Measurements from ENCODE around the gene ALDH3B1. TPM values are rescaled to one million over a fixed set of nuclear protein-coding genes. Genes with fewer than 3 reads are reported as not detected.
"Not testable (repeated sequence)": the region's sequence is repeated elsewhere in the genome, so short reads cannot be mapped to it uniquely, and the experiment has no call there.

ALDH3B1 gene
- total and polyA plus RNA-seq, 2 of the 4 experiments (the other 2 are of a cell fraction): 11.8 to 22.8 TPM

DNA sequence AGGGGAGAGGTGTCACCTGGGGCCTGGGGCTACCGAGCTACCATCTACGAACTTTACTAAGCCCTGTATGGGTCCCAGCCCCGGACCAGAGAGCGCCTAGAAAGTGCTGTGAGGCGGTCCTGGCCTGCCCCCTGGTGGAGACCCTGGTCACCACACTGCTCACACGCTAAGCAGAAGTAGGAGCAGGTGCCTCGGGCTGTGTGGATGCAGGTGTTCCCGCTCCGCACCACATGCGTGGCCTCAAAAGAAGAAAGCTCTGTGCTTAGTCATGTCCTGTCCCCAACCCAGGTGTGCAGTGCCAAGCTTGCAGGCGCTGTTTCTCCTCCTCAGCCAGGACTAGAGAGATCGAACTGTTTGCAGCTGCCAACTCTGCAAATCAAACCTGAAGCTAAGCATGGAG, 16.3 kb upstream of the ALDH3B1 start:
- intact Hi-C loops (cut with micrococcal nuclease); H4K91ac ChIP-seq (ENCODE audit: insufficient read depth, low read depth, low read length); H3K9me3 ChIP-seq (ENCODE audit: control insufficient read depth, insufficient read depth, low read length); H3K56ac ChIP-seq (ENCODE audit: extremely low read depth, insufficient read depth, low read length); H2AK5ac ChIP-seq (ENCODE audit: low read depth, low read length); H3K14ac ChIP-seq (replicated peaks; ENCODE audit: low read depth, low read length); H2BK120ac ChIP-seq (ENCODE audit: low read depth, low read length); H2BK15ac ChIP-seq (ENCODE audit: low read depth, low read length); H3K27me3 ChIP-seq (ENCODE audit: control insufficient read depth, insufficient read depth, low read length); POLR2A ChIA-PET (ENCODE audit: unreplicated experiment); H4K20me1 ChIP-seq (ENCODE audit: insufficient read depth, low read length); ATAC-seq (ENCODE audit: low read depth); H3K79me1 ChIP-seq (ENCODE audit: low read depth in 1 of 2, low read length in 2 of 2); in situ Hi-C loops (cut with MboI; ENCODE audit: low sequenced_read_pairs); H3K27ac ChIP-seq (ENCODE audit: insufficient read depth, low read length); dilution Hi-C loops (cut with HindIII; ENCODE audit: low sequenced_read_pairs, unreplicated experiment); H4K8ac ChIP-seq (ENCODE audit: low read depth in 2 of 2, low read length in 2 of 2); H2AK9ac ChIP-seq (replicated peaks; ENCODE audit: low read depth, low read length, poor library complexity); H2BK20ac ChIP-seq (ENCODE audit: low read depth, low read length); H3K4me2 ChIP-seq (ENCODE audit: low read depth, low read length); H2BK5ac ChIP-seq (ENCODE audit: low read depth, low read length, poor library complexity, severe bottlenecking); DNase-seq; H3K36me3 ChIP-seq (ENCODE audit: control insufficient read depth, insufficient read depth, low read length); H3K23ac ChIP-seq (ENCODE audit: low read depth, low read length); H4K5ac ChIP-seq (ENCODE audit: low read depth, low read length); BruUV-seq (replicated peaks); H3K4ac ChIP-seq (ENCODE audit: low read depth, low read length); H3K9me1 ChIP-seq (ENCODE audit: insufficient read depth, low read length); H3K18ac ChIP-seq (ENCODE audit: low read depth, low read length); H3K9ac ChIP-seq (ENCODE audit: low read depth, low read length); H2AFZ ChIP-seq (replicated peaks; ENCODE audit: low read length, poor library complexity); H3K4me1 ChIP-seq (ENCODE audit: control insufficient read depth, insufficient read depth, low read length); H3K4me3 ChIP-seq (ENCODE audit: insufficient read depth, low read depth, low read length): not testable (repeated sequence)
- WGBS, 2 experiments (ENCODE audit: extremely low coverage in 2 of 2, insufficient read length in 1 of 2): no CpG with 5 or more reads among the region's 12 CpGs
- peak; percentile 40 for TF ChIP-seq RAD21 (IDR thresholded peaks at IDR 0.05; ENCODE audit: low read length)
- TF ChIP-seq, protein P1, sequence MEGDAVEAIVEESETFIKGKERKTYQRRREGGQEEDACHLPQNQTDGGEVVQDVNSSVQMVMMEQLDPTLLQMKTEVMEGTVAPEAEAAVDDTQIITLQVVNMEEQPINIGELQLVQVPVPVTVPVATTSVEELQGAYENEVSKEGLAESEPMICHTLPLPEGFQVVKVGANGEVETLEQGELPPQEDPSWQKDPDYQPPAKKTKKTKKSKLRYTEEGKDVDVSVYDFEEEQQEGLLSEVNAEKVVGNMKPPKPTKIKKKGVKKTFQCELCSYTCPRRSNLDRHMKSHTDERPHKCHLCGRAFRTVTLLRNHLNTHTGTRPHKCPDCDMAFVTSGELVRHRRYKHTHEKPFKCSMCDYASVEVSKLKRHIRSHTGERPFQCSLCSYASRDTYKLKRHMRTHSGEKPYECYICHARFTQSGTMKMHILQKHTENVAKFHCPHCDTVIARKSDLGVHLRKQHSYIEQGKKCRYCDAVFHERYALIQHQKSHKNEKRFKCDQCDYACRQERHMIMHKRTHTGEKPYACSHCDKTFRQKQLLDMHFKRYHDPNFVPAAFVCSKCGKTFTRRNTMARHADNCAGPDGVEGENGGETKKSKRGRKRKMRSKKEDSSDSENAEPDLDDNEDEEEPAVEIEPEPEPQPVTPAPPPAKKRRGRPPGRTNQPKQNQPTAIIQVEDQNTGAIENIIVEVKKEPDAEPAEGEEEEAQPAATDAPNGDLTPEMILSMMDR (conservative IDR thresholded peaks at IDR 0.05; ENCODE audit: low read depth, low read length): peak; percentile 43
- peak; percentile 23; the same call in 1 of the 2 replicates for TF ChIP-seq SMC3 (IDR thresholded peaks at IDR 0.05; ENCODE audit: low read depth, low read length)
- CTCF ChIA-PET: interaction anchor here (0.6 kb wide), 1 partner anchor 400 kb away, joined by 3 read pairs; no protein-coding TSS in a partner anchor

DNA sequence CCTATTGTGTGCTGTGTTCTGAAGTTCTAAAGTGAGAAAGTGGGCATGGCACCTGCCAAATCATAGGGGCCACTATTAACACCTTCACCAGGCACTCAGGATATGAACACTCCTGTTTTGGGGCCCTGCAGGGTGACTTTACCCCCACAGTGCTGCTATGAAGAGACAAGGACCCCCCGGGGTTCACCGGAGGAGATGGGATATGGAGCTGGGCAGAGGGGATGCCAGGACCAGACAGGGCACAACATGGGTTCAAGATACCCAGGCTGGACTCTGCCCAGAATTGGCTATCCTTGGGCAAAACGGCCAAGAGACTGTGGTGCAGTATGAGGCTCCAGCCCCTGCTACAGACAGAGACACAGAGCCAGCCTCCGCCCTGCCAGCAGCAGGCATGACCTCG, 15.7 kb upstream of the ALDH3B1 start:
- BruUV-seq (replicated peaks); dilution Hi-C loops (cut with HindIII; ENCODE audit: low sequenced_read_pairs, unreplicated experiment): not testable (repeated sequence)

More for the DNA sequence above, 15.7 kb upstream of the ALDH3B1 start:
- H3K4me1 ChIP-seq (ENCODE audit: control insufficient read depth, insufficient read depth, low read length); H3K9ac ChIP-seq (ENCODE audit: low read depth, low read length); H2AFZ ChIP-seq (replicated peaks; ENCODE audit: low read length, poor library complexity); H3K56ac ChIP-seq (ENCODE audit: extremely low read depth, insufficient read depth, low read length); H3K18ac ChIP-seq (ENCODE audit: low read depth, low read length); H3K4ac ChIP-seq (ENCODE audit: low read depth, low read length); H3K36me3 ChIP-seq (ENCODE audit: control insufficient read depth, insufficient read depth, low read length); DNase-seq; H3K23ac ChIP-seq (ENCODE audit: low read depth, low read length); H3K4me2 ChIP-seq (ENCODE audit: low read depth, low read length); H4K20me1 ChIP-seq (ENCODE audit: insufficient read depth, low read length); in situ Hi-C loops (cut with MboI; ENCODE audit: low sequenced_read_pairs); H2BK15ac ChIP-seq (ENCODE audit: low read depth, low read length); H4K8ac ChIP-seq (ENCODE audit: low read depth in 2 of 2, low read length in 2 of 2); POLR2A ChIA-PET (ENCODE audit: unreplicated experiment); H2BK5ac ChIP-seq (ENCODE audit: low read depth, low read length, poor library complexity, severe bottlenecking); H3K27me3 ChIP-seq (ENCODE audit: control insufficient read depth, insufficient read depth, low read length); H3K27ac ChIP-seq (ENCODE audit: insufficient read depth, low read length); H3K9me3 ChIP-seq (ENCODE audit: control insufficient read depth, insufficient read depth, low read length); H2BK20ac ChIP-seq (ENCODE audit: low read depth, low read length); H3K4me3 ChIP-seq (ENCODE audit: insufficient read depth, low read depth, low read length); H3K79me1 ChIP-seq (ENCODE audit: low read depth in 1 of 2, low read length in 2 of 2); H3K9me1 ChIP-seq (ENCODE audit: insufficient read depth, low read length); H4K91ac ChIP-seq (ENCODE audit: insufficient read depth, low read depth, low read length); H2AK9ac ChIP-seq (replicated peaks; ENCODE audit: low read depth, low read length, poor library complexity); H3K14ac ChIP-seq (replicated peaks; ENCODE audit: low read depth, low read length); H2AK5ac ChIP-seq (ENCODE audit: low read depth, low read length); H4K5ac ChIP-seq (ENCODE audit: low read depth, low read length); H2BK120ac ChIP-seq (ENCODE audit: low read depth, low read length); intact Hi-C loops (cut with micrococcal nuclease); ATAC-seq (ENCODE audit: low read depth): not testable (repeated sequence)
- CTCF ChIA-PET: interaction anchor here (0.6 kb wide), 1 partner anchor 399 kb away, joined by 3 read pairs; no protein-coding TSS in a partner anchor
- 86% methylated on average over 1 of the region's 5 CpGs; no CpG with 5 or more reads in 1 of the 2 experiments for WGBS, 2 experiments (ENCODE audit: extremely low coverage in 2 of 2, insufficient read length in 1 of 2)

Measured in IMR-90 (cell line).